GM23338 (cell line): Measurements from ENCODE around the gene INPP4B. TPM values are rescaled to one million over a fixed set of nuclear protein-coding genes. Genes with fewer than 3 reads are reported as not detected.

Experiments used
- ATAC-seq: fragments of 200-7000 bp; cut with Tn5 transposase; 3 replicates; pipeline ENCODE4 v1.9.1; 2020
- DNase-seq: peaks from one replicate; pipeline ENCODE4 v3.0.0-alpha.2; 2015; ENCODE audit warnings: low spot score
- H2AFZ ChIP-seq: fragments of 200-600 bp; sonication (generic); 2 replicates; pipeline ENCODE4 v1.8.0; 2016; ENCODE audit warnings: antibody characterized with exemption, mild to moderate bottlenecking, moderate library complexity
- H3F3A ChIP-seq: fragments of 200-600 bp; sonication (generic); replicated peaks from 2 replicates; pipeline ENCODE4 v1.8.0; 2017; ENCODE audit warnings: antibody characterized with exemption, mixed run types, low read depth
- H3K27ac ChIP-seq: fragments of 200-600 bp; sonication (generic); 2 replicates; pipeline ENCODE4 v1.6.1; 2016; ENCODE audit warnings: low read depth
- H3K27me3 ChIP-seq: fragments of 200-600 bp; sonication (generic); 2 replicates; pipeline ENCODE4 v1.8.0; 2016; ENCODE audit warnings: mild to moderate bottlenecking, mixed run types, moderate library complexity; ENCODE audit not compliant: insufficient read depth
- H3K36me3 ChIP-seq: fragments of 200-600 bp; sonication (generic); 2 replicates; pipeline ENCODE4 v1.8.0; 2016; ENCODE audit warnings: mild to moderate bottlenecking; ENCODE audit not compliant: insufficient read depth
- H3K4me1 ChIP-seq: fragments of 200-600 bp; sonication (generic); 2 replicates; pipeline ENCODE4 v1.8.0; 2016; ENCODE audit warnings: mild to moderate bottlenecking, moderate library complexity; ENCODE audit not compliant: insufficient read depth
- H3K4me2 ChIP-seq: fragments of 200-600 bp; sonication (generic); 2 replicates; pipeline ENCODE4 v1.7.1; 2017; ENCODE audit warnings: mixed run types
- H3K4me3 ChIP-seq: fragments of 200-600 bp; sonication (generic); 2 replicates; pipeline ENCODE4 v1.6.1; 2016; ENCODE audit warnings: mixed run types
- H3K79me2 ChIP-seq: fragments of 200-600 bp; sonication (generic); replicated peaks from 2 replicates; pipeline ENCODE4 v1.8.0; 2017; ENCODE audit warnings: mild to moderate bottlenecking; ENCODE audit not compliant: insufficient read depth
- H3K9me2 ChIP-seq: fragments of 200-600 bp; sonication (generic); 2 replicates; pipeline ENCODE4 v1.8.0; 2017; ENCODE audit not compliant: insufficient read depth
- H4K20me1 ChIP-seq: fragments of 200-600 bp; sonication (generic); replicated peaks from 2 replicates; pipeline ENCODE4 v1.8.0; 2017; ENCODE audit warnings: mild to moderate bottlenecking; ENCODE audit not compliant: insufficient read depth
- H3K27ac Mint-ChIP-seq: 2 replicates; pipeline ENCODE4 v1.8.0; 2020; ENCODE audit warnings: inconsistent platforms, mild to moderate bottlenecking, moderate library complexity, mixed read lengths
- H3K27me3 Mint-ChIP-seq: 3 replicates; pipeline ENCODE4 v1.8.0; 2022; ENCODE audit warnings: low read depth, mild to moderate bottlenecking, moderate library complexity, mixed read lengths, inconsistent platforms; ENCODE audit not compliant: insufficient read depth, poor library complexity
- H3K36me3 Mint-ChIP-seq: 3 replicates; pipeline ENCODE4 v1.8.0; 2021; ENCODE audit warnings: low read depth, mild to moderate bottlenecking, inconsistent platforms, moderate library complexity, mixed read lengths
- H3K4me1 Mint-ChIP-seq: 3 replicates; pipeline ENCODE4 v1.8.0; 2020; ENCODE audit warnings: mild to moderate bottlenecking, inconsistent platforms, mixed read lengths
- H3K4me3 Mint-ChIP-seq: 3 replicates; pipeline ENCODE4 v1.8.0; 2021; ENCODE audit warnings: moderate library complexity, mild to moderate bottlenecking, inconsistent platforms, mixed read lengths
- H3K9me3 Mint-ChIP-seq: 3 replicates; pipeline ENCODE4 v1.8.0; 2020; ENCODE audit warnings: moderate library complexity, mild to moderate bottlenecking, inconsistent platforms, mixed read lengths
- CREB1 ChIP-seq: fragments of 250-450 bp; sonication (Bioruptor Pico); IDR thresholded peaks from 2 replicates; pipeline ENCODE4 v1.5.0; 2020; ENCODE audit warnings: low read depth, mild to moderate bottlenecking, moderate library complexity
- ETS1 ChIP-seq: IDR thresholded peaks from 2 replicates; pipeline ENCODE4 v1.6.1; 2016; ENCODE audit warnings: antibody characterized with exemption
- EZH2 ChIP-seq: fragments of 200-600 bp; sonication (generic); IDR thresholded peaks from one replicate; pipeline ENCODE4 v1.8.0; 2017; ENCODE audit warnings: antibody characterized with exemption, mild to moderate bottlenecking, low read depth; ENCODE audit not compliant: unreplicated experiment
- EZH2phosphoT487 ChIP-seq: fragments of 200-600 bp; sonication (generic); IDR thresholded peaks from one replicate; pipeline ENCODE4 v1.8.1; 2018; ENCODE audit warnings: antibody characterized with exemption; ENCODE audit not compliant: unreplicated experiment
- JUNB ChIP-seq: IDR thresholded peaks from one replicate; pipeline ENCODE4 v1.6.1; 2016; ENCODE audit warnings: antibody characterized with exemption; ENCODE audit not compliant: unreplicated experiment
- POLR2AphosphoS5 ChIP-seq: IDR thresholded peaks from 2 replicates; pipeline ENCODE4 v1.6.1; 2016; ENCODE audit warnings: antibody characterized with exemption, low read depth
- REST ChIP-seq: IDR thresholded peaks from one replicate; pipeline ENCODE4 v1.6.1; 2018; ENCODE audit warnings: antibody characterized with exemption; ENCODE audit not compliant: unreplicated experiment
- STAT1 ChIP-seq: IDR thresholded peaks from one replicate; pipeline ENCODE4 v1.6.1; 2016; ENCODE audit warnings: antibody characterized with exemption; ENCODE audit not compliant: unreplicated experiment
- polyA plus RNA-seq: library from polyadenylated mRNA; unstranded; fragments of >200 nt; fragmentation: Nextera tagmentation; extraction: Ambion mirVana; gene quantifications from 2 replicates; pipeline ENCODE4 v1.2.1, GENCODE V29; 2016
- total RNA-seq: library from RNA; depleted of rRNA; stranded (reverse); fragments of >200 nt; shearing (Covaris generic); gene quantifications from 2 replicates; pipeline ENCODE4 v1.2.3, GENCODE V29; 2014

INPP4B gene
- total and polyA plus RNA-seq, 2 experiments from 2014 or later: 0.11 to 0.14 TPM

- Histone ChIP-seq H3K27ac (no peak overlapping the region), H3K4me1 (peaks cover 5% of the 10 kb centered on the region; the same call in 1 of the 2 replicates), H2AFZ (peak overlapping the region; percentile 49), H3K4me3 (no peak overlapping the region), H3K27me3 (no peaks in the 10 kb centered on the region), H3K79me2 (no peaks in the 10 kb centered on the region), H3K9me2 (peaks cover 4% of the 10 kb centered on the region; the same call in 1 of the 2 replicates), H3F3A (no peaks in the 10 kb centered on the region), H3K4me2 (no peak overlapping the region), H3K36me3 (no peaks in the 10 kb centered on the region), H4K20me1 (no peaks in the 10 kb centered on the region)
- Mint-ChIP-seq H3K27ac (no peak overlapping the region), H3K4me1 (peaks cover 11% of the 10 kb centered on the region), H3K9me3 (no peaks in the 10 kb centered on the region; the same call in 2 of the 3 replicates), H3K4me3 (no peak overlapping the region), H3K36me3 (no peaks in the 10 kb centered on the region), H3K27me3 (no peaks in the 10 kb centered on the region)
- TF ChIP-seq EZH2phosphoT487: no peak
- no peak for TF ChIP-seq EZH2
- no peak for TF ChIP-seq ETS1
- no peak for TF ChIP-seq POLR2AphosphoS5
- peak; percentile 62 for ATAC-seq
- DNase-seq: no peak
Observed at GRCh38 chr4:142379277-142380051, 466.6 kb downstream of the INPP4B start.

GRCh38 chr4:142378179-142378578 lies 467.9 kb downstream of the INPP4B start:
- H3K27ac ChIP-seq: no peak overlapping the region
- Mint-ChIP-seq H3K27ac (no peak overlapping the region), H3K4me1 (peaks cover 11% of the 10 kb centered on the region), H3K9me3 (no peaks in the 10 kb centered on the region; the same call in 2 of the 3 replicates), H3K4me3 (no peak overlapping the region), H3K36me3 (no peaks in the 10 kb centered on the region), H3K27me3 (no peaks in the 10 kb centered on the region)
- no peak overlapping the region for H3K4me3 ChIP-seq
- no peak overlapping the region for H2AFZ ChIP-seq
- H3K4me1 ChIP-seq: peaks cover 5% of the 10 kb centered on the region; the same call in 1 of the 2 replicates
- ATAC-seq (no peak), DNase-seq (no peak)
- TF ChIP-seq CREB1 (CRISPR knock-in tag) (no peak), EZH2phosphoT487 (no peak), JUNB (no peak), REST (no peak), STAT1 (no peak)
- no peaks in the 10 kb centered on the region for H4K20me1 ChIP-seq
- H3K79me2 ChIP-seq: no peaks in the 10 kb centered on the region
- no peaks in the 10 kb centered on the region for H3F3A ChIP-seq
- no peaks in the 10 kb centered on the region for H3K36me3 ChIP-seq
- H3K9me2 ChIP-seq: no peaks in the 10 kb centered on the region
- H3K27me3 ChIP-seq: no peaks in the 10 kb centered on the region
- H3K4me2 ChIP-seq: no peak overlapping the region
